Left ventricle myocardium inferior (tissue), 1 donor: ENCODE results near the gene LANCL2. TPM values are rescaled to one million over a fixed set of nuclear protein-coding genes. Genes with fewer than 3 reads are reported as not detected.

ENCODE experiments used
- DNase-seq: peaks from one replicate; pipeline ENCODE4 v3.0.0-alpha.2; 2020
- H3K27ac ChIP-seq: fragments of 200-600 bp; replicated peaks from 2 replicates; pipeline ENCODE4 v1.8.0; 2021
- H3K27me3 ChIP-seq: fragments of 200-600 bp; 2 replicates; pipeline ENCODE4 v1.8.0; 2021; ENCODE audit warnings: low read depth
- H3K36me3 ChIP-seq: fragments of 200-600 bp; 2 replicates; pipeline ENCODE4 v1.8.0; 2021
- H3K4me1 ChIP-seq: fragments of 200-600 bp; 2 replicates; pipeline ENCODE4 v1.8.0; 2021
- H3K4me3 ChIP-seq: fragments of 200-600 bp; 2 replicates; pipeline ENCODE4 v1.8.0; 2021; ENCODE audit warnings: mild to moderate bottlenecking, moderate library complexity
- H3K9me3 ChIP-seq: fragments of 200-600 bp; replicated peaks from 2 replicates; pipeline ENCODE4 v1.8.0; 2021
- intact Hi-C: fragments of 100-400 bp; cut with micrococcal nuclease; formaldehyde crosslinking; loops from one replicate; pipeline ENCODE4 v1.11.0; 2022
- total RNA-seq: library from RNA; stranded (reverse); fragmentation: NEBNext Ultra II Directional; extraction: Animal tissue kit (Norgen Biotek cat#: 25700); gene quantifications from one replicate; pipeline ENCODE4 v1.2.1, GENCODE V29; 2021
- TF ChIP-seq, protein P1 (sequence below): fragments of 200-600 bp; IDR thresholded peaks from 2 replicates; pipeline ENCODE4 v1.8.0; 2021; ENCODE audit warnings: antibody characterized with exemption, mild to moderate bottlenecking, borderline replicate concordance
- donor health status: DM: no; HTN: yes; CAD: no; lungs with severe emphysema.

Gene LANCL2
- total RNA-seq, 1 donor from 2014 or later: 7.9 TPM

DNA sequence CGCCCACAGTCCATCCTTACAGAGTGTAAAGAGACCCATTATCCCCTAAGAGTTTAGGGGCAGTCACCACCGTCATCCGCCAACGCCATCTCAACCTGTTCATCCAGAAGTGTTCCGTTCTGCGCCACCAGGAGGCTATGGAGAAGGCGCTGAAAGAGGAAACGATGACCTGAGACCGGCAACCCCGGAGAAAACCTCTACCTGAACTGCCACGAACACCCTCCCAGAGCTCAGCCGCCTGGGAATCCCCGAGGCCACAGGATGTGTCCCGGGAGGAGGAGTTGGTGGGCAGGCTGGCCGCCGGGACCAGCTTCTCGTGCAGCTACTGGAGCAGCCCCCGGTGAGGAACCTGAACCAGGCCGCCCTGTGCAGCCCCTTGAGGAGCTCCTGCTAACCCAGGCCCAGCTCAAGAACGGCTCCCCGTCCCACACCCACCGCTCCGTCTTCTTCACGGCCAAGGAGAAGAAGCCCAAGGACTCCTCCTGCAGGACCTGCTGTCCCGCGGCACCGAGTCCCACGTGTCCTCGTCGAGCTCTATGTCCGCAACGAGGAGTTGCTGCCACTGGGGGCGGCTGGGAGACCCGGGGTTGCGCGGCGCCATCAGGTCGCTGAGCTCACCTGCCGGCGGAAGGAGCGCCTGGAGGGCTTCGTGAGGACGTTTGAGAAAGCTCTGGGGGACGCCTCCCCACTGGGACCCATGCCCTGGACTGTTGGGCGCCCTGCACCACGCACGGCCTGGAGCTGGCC is 21.1 kb upstream of the LANCL2 start:
- TF ChIP-seq, protein P1, sequence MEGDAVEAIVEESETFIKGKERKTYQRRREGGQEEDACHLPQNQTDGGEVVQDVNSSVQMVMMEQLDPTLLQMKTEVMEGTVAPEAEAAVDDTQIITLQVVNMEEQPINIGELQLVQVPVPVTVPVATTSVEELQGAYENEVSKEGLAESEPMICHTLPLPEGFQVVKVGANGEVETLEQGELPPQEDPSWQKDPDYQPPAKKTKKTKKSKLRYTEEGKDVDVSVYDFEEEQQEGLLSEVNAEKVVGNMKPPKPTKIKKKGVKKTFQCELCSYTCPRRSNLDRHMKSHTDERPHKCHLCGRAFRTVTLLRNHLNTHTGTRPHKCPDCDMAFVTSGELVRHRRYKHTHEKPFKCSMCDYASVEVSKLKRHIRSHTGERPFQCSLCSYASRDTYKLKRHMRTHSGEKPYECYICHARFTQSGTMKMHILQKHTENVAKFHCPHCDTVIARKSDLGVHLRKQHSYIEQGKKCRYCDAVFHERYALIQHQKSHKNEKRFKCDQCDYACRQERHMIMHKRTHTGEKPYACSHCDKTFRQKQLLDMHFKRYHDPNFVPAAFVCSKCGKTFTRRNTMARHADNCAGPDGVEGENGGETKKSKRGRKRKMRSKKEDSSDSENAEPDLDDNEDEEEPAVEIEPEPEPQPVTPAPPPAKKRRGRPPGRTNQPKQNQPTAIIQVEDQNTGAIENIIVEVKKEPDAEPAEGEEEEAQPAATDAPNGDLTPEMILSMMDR: no peak
- no peaks in the 10 kb centered on the region for H3K4me1 ChIP-seq
- no peaks in the 10 kb centered on the region for H3K36me3 ChIP-seq
- intact Hi-C loops: no loop called here
- peaks cover 19% of the 10 kb centered on the region for H3K27me3 ChIP-seq
- no peak overlapping the region for H3K4me3 ChIP-seq
- H3K9me3 ChIP-seq: no peaks in the 10 kb centered on the region
- no peak for DNase-seq
- H3K27ac ChIP-seq: no peak overlapping the region

DNA sequence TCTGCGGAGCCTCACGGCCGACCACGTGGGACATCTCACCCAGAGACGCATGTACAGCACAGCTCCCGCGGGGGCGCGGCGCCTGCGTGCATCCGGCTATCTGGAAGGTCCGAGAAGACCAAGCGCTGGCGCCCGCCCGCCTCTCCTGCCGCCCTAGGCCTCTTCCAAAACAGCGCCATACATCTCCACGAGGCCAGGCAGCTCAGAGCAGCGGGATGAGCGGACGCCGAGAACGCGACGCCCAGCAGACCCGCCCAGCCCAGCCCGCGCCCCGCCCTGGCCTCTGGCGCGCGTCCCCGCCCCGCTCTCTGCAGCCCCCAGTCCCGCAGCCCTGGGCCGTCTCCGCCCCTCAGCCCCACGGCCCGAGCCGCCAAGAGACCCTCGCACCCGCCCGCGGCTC is 20.3 kb upstream of the LANCL2 start:
- intact Hi-C loops: no loop called here
- TF ChIP-seq, protein P1: no peak
- Histone ChIP-seq H3K27me3 (peaks cover 19% of the 10 kb centered on the region), H3K9me3 (no peaks in the 10 kb centered on the region), H3K4me1 (no peaks in the 10 kb centered on the region), H3K27ac (no peak overlapping the region), H3K36me3 (no peaks in the 10 kb centered on the region), H3K4me3 (peak overlapping the region; percentile 41)
- DNase-seq: no peak

DNA sequence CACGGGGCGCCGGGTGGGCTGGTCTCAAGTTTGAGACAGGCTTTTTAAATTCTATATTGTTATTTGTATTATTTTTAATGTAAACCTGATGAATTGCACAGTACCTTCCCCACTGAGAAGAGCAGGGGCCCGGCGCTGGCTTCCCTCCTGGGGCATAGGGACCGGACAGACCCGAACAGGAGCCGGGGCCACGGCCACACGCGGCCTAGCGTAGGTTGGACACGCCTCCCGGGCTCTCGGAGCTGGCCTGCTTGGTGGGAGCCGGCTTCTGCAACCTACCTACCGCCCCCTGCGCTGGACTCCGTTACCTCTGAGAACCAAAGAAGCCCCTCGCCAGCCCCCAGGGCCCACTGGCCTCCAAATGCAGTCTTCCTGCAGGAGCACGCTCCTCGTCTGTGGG is 19.8 kb upstream of the LANCL2 start:
- H3K4me3 ChIP-seq: peak overlapping the region; percentile 41
- intact Hi-C loops: no loop called here

DNA sequence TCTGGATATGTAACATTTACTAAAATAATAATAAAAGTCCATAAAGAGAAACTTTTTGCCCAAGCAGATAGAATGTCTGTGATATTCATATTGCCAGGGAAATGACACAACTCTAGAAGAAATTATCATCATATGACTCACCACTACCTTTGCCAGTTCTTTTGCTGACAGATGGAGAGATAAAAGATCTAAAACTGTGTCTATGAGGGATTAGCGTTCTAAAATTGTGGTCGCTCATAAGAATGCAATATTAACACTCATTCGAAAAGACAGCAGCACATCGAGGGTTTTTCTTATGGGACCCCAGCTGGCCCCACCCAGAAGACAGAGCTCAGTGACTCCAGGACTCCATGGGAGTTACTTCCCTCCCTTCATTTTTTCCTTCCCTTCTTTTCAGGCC is 16.6 kb upstream of the LANCL2 start:
- no peaks in the 10 kb centered on the region for H3K4me1 ChIP-seq
- no peak overlapping the region for H3K27ac ChIP-seq
- intact Hi-C loops: no loop called here
- no peak for DNase-seq
- peaks cover 32% of the 10 kb centered on the region for H3K27me3 ChIP-seq
- H3K9me3 ChIP-seq: no peaks in the 10 kb centered on the region
- TF ChIP-seq, protein P1: no peak
- H3K36me3 ChIP-seq: no peaks in the 10 kb centered on the region
- no peak overlapping the region for H3K4me3 ChIP-seq

More for the DNA sequence above, 19.8 kb upstream of the LANCL2 start:
- H3K4me1 ChIP-seq: no peaks in the 10 kb centered on the region
- no peak for DNase-seq
- H3K9me3 ChIP-seq: no peaks in the 10 kb centered on the region
- H3K36me3 ChIP-seq: no peaks in the 10 kb centered on the region
- no peak overlapping the region for H3K27ac ChIP-seq
- TF ChIP-seq, protein P1: no peak
- peaks cover 19% of the 10 kb centered on the region for H3K27me3 ChIP-seq

DNA sequence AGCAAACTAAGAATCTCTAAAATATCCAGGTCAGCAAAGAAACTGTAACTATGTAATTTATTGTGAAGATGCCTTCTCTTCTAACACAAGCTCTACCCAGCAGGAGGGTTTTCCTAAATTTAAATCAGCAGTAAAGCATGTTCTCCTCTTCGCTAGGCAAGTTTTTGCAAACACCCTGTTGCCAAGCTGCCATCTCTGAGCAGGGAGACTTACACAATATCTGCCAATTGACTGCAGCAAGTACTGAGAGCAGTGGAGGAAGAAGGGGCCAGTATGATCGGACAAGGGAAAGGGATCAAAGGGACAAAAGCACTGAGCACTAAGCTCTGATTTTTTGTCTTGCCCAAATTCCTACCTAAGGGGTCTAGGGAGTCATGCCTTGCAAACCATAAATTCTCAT is 16.0 kb upstream of the LANCL2 start:
- Histone ChIP-seq H3K4me3 (no peak overlapping the region), H3K9me3 (no peaks in the 10 kb centered on the region), H3K4me1 (no peaks in the 10 kb centered on the region), H3K27ac (no peak overlapping the region), H3K36me3 (no peaks in the 10 kb centered on the region), H3K27me3 (peaks cover 26% of the 10 kb centered on the region)
- intact Hi-C loops: no loop called here
- TF ChIP-seq, protein P1: no peak
- no peak for DNase-seq
